Stimulated activated CD8-positive, alpha-beta memory T cell treated with anti-CD3 and anti-CD28 coated beads, Interleukin-15, amount 100 ng/mL, for 24 hours (primary cell): Measurements from ENCODE around the gene SH3PXD2A.

ENCODE experiments used
- DNase-seq: peaks from one replicate; pipeline ENCODE4 v3.0.0-alpha.2; 2020; ENCODE audit warnings: low read depth

SH3PXD2A gene

GRCh38 chr10:103562383-103562782 lies 293.0 kb downstream of the SH3PXD2A start:
- DNase-seq = no peak

GRCh38 chr10:103560886-103561285 lies 294.5 kb downstream of the SH3PXD2A start:
- DNase-seq = no peak

- no peak for DNase-seq
Measured at GRCh38 chr10:103559776-103560175, 295.6 kb downstream of the SH3PXD2A start.

- no peak for DNase-seq
Measured at GRCh38 chr10:103558911-103559310, 296.5 kb downstream of the SH3PXD2A start.

- no peak for DNase-seq
Measured at GRCh38 chr10:103557455-103557854, 297.9 kb downstream of the SH3PXD2A start.

GRCh38 chr10:103556383-103557007 lies 298.9 kb downstream of the SH3PXD2A start:
- no peak for DNase-seq

- no peak for DNase-seq
Measured at GRCh38 chr10:103555712-103556111, 299.7 kb downstream of the SH3PXD2A start.

GRCh38 chr10:103555325-103555649 lies 300.1 kb downstream of the SH3PXD2A start:
- no peak for DNase-seq

GRCh38 chr10:103554488-103555324 lies 300.7 kb downstream of the SH3PXD2A start:
- DNase-seq = no peak

GRCh38 chr10:103553743-103554487 lies 301.5 kb downstream of the SH3PXD2A start:
- no peak for DNase-seq

GRCh38 chr10:103552856-103553742 lies 302.3 kb downstream of the SH3PXD2A start:
- DNase-seq = no peak

GRCh38 chr10:103551619-103552602 lies 303.5 kb downstream of the SH3PXD2A start:
- DNase-seq = no peak

GRCh38 chr10:103550229-103550628 lies 305.1 kb downstream of the SH3PXD2A start:
- no peak for DNase-seq

GRCh38 chr10:103549349-103549685 lies 306.1 kb downstream of the SH3PXD2A start:
- DNase-seq = no peak

- no peak for DNase-seq
Measured at GRCh38 chr10:103548581-103549348, 306.6 kb downstream of the SH3PXD2A start.

GRCh38 chr10:103548006-103548405 lies 307.4 kb downstream of the SH3PXD2A start:
- no peak for DNase-seq

- DNase-seq = no peak
Measured at GRCh38 chr10:103547391-103547946, 307.9 kb downstream of the SH3PXD2A start.

- DNase-seq = no peak
Measured at GRCh38 chr10:103546401-103546800, 309.0 kb downstream of the SH3PXD2A start.

GRCh38 chr10:103545771-103546281 lies 309.6 kb downstream of the SH3PXD2A start:
- DNase-seq = no peak
